ENCODE measurements around the gene MERTK. TPM values are rescaled to one million over a fixed set of nuclear protein-coding genes. Genes with fewer than 3 reads are reported as not detected.

Gene MERTK
- total and polyA plus RNA-seq, 10 of the 15 experiments (the other 5 are each of a cell fraction or from before 2014, with no cell fraction given) = 0.13 to 30.6 (median 0.50) TPM

DNA sequence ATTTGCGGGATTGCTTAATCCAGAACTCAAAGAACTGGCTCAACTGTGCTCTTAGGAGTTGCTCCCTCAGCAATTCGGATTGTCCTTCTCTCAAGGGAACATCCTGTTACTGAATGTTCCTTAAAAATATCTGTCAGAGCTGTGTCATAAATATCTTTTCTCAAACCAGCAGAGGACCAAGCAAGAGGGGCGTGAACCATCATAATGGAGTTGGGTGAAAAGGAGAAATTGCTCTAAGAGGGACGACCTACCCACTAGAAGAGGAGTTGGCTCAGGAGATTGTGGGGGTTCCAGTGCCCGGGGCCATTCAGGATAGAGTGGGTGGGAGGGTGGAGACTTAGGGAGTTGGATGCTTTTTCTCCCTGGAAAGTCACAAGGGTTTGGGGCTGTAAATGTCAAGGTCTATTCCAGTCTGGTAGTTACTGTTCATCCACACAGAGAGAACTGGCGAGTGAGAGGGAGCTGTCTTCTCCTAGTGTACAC lies 59.5 kb downstream of the MERTK start:
- in situ Hi-C loops (cut with MboI) = no loop called here

More for the DNA sequence above, 59.5 kb downstream of the MERTK start:
- no peak overlapping the region for H3K4me2 ChIP-seq (ENCODE audit: control insufficient read depth, insufficient read depth)
- no peak for FAIRE-seq
- ChIA-PET RAD21 (ENCODE audit: unreplicated experiment) (no interaction called here), SMC1A (ENCODE audit: uncharacterized antibody, unreplicated experiment) (interaction anchor here (0.8 kb wide), 1 partner anchor 12 kb away, joined by 4 read pairs; no protein-coding TSS in a partner anchor), CTCF (interaction anchor here (0.9 to 1.3 kb wide), 2 partner anchors 9 to 18 kb away, joined by 3 read pairs; no protein-coding TSS in a partner anchor), POLR2A (interaction anchor here (0.9 kb wide), 1 partner anchor 55 kb away, joined by 3 read pairs; no protein-coding TSS in a partner anchor)
- BruUV-seq (replicated peaks) = no TSS peak
- TF ChIP-seq ATF7 (IDR thresholded peaks at IDR 0.05; ENCODE audit: low read depth) (no peak), NR2C1 (IDR thresholded peaks at IDR 0.05) (no peak), NFYB (IDR thresholded peaks at IDR 0.05; ENCODE audit: insufficient read depth, low read depth, low read length) (no peak), PML (IDR thresholded peaks at IDR 0.05; ENCODE audit: low read length) (no peak), KLF5 (IDR thresholded peaks at IDR 0.05; ENCODE audit: partially characterized antibody) (no peak), JUNB (IDR thresholded peaks at IDR 0.05) (no peak), TAF1 (IDR thresholded peaks at IDR 0.05; ENCODE audit: borderline replicate concordance, low read depth, low read length) (no peak), EZH2 (IDR thresholded peaks at IDR 0.05; ENCODE audit: borderline replicate concordance, control insufficient read depth, low read depth, low read length) (no peak), ZNF207 (IDR thresholded peaks at IDR 0.05; ENCODE audit: borderline replicate concordance) (no peak), NRF1 (conservative IDR thresholded peaks at IDR 0.05; ENCODE audit: low read depth, low read length) (no peak)
- TF ChIP-seq, protein P1, sequence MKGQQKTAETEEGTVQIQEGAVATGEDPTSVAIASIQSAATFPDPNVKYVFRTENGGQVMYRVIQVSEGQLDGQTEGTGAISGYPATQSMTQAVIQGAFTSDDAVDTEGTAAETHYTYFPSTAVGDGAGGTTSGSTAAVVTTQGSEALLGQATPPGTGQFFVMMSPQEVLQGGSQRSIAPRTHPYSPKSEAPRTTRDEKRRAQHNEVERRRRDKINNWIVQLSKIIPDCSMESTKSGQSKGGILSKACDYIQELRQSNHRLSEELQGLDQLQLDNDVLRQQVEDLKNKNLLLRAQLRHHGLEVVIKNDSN (IDR thresholded peaks at IDR 0.05; ENCODE audit: borderline replicate concordance, extremely low read length, insufficient read depth, low read depth, low read length) = no peak
- TF ChIP-seq, protein P2, sequence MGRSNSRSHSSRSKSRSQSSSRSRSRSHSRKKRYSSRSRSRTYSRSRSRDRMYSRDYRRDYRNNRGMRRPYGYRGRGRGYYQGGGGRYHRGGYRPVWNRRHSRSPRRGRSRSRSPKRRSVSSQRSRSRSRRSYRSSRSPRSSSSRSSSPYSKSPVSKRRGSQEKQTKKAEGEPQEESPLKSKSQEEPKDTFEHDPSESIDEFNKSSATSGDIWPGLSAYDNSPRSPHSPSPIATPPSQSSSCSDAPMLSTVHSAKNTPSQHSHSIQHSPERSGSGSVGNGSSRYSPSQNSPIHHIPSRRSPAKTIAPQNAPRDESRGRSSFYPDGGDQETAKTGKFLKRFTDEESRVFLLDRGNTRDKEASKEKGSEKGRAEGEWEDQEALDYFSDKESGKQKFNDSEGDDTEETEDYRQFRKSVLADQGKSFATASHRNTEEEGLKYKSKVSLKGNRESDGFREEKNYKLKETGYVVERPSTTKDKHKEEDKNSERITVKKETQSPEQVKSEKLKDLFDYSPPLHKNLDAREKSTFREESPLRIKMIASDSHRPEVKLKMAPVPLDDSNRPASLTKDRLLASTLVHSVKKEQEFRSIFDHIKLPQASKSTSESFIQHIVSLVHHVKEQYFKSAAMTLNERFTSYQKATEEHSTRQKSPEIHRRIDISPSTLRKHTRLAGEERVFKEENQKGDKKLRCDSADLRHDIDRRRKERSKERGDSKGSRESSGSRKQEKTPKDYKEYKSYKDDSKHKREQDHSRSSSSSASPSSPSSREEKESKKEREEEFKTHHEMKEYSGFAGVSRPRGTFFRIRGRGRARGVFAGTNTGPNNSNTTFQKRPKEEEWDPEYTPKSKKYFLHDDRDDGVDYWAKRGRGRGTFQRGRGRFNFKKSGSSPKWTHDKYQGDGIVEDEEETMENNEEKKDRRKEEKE (IDR thresholded peaks at IDR 0.05) = no peak
- TF ChIP-seq, protein P3, sequence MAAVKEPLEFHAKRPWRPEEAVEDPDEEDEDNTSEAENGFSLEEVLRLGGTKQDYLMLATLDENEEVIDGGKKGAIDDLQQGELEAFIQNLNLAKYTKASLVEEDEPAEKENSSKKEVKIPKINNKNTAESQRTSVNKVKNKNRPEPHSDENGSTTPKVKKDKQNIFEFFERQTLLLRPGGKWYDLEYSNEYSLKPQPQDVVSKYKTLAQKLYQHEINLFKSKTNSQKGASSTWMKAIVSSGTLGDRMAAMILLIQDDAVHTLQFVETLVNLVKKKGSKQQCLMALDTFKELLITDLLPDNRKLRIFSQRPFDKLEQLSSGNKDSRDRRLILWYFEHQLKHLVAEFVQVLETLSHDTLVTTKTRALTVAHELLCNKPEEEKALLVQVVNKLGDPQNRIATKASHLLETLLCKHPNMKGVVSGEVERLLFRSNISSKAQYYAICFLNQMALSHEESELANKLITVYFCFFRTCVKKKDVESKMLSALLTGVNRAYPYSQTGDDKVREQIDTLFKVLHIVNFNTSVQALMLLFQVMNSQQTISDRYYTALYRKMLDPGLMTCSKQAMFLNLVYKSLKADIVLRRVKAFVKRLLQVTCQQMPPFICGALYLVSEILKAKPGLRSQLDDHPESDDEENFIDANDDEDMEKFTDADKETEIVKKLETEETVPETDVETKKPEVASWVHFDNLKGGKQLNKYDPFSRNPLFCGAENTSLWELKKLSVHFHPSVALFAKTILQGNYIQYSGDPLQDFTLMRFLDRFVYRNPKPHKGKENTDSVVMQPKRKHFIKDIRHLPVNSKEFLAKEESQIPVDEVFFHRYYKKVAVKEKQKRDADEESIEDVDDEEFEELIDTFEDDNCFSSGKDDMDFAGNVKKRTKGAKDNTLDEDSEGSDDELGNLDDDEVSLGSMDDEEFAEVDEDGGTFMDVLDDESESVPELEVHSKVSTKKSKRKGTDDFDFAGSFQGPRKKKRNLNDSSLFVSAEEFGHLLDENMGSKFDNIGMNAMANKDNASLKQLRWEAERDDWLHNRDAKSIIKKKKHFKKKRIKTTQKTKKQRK (IDR thresholded peaks at IDR 0.05; ENCODE audit: low read depth, low read length) = no peak
- TF ChIP-seq, protein P4, sequence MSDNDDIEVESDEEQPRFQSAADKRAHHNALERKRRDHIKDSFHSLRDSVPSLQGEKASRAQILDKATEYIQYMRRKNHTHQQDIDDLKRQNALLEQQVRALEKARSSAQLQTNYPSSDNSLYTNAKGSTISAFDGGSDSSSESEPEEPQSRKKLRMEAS (IDR thresholded peaks at IDR 0.05; ENCODE audit: low read depth, low read length) = no peak
- no peaks in the 10 kb centered on the region; a peak in 1 of 4 replicates for H3K27me3 ChIP-seq (replicated peaks in 1 of 2; ENCODE audit: control insufficient read depth in 2 of 2, insufficient read depth in 2 of 2, low read length in 1 of 2)
- no peaks in the 10 kb centered on the region for H4K20me1 ChIP-seq (ENCODE audit: control insufficient read depth, insufficient read depth)
- WGBS (ENCODE audit: insufficient coverage, insufficient replicate concordance, low lambda C conversion rate, missing lambda C conversion rate) = 30% methylated on average over 6 of the region's 6 CpGs
- H3K4me3 ChIP-seq = no peak overlapping the region
- no peaks in the 10 kb centered on the region for H3K9me3 ChIP-seq (replicated peaks; ENCODE audit: control insufficient read depth, insufficient read depth, low read length)
- H2AFZ ChIP-seq (ENCODE audit: control insufficient read depth, low read depth, low read length) = no peak overlapping the region
- no peaks in the 10 kb centered on the region for H3K4me1 ChIP-seq (ENCODE audit: control insufficient read depth, insufficient read depth, low read length)
- no peak overlapping the region for H3K9ac ChIP-seq (ENCODE audit: control insufficient read depth, insufficient read depth, low read length)
- H3K79me2 ChIP-seq (ENCODE audit: control insufficient read depth, insufficient read depth, low read length) = no peaks in the 10 kb centered on the region
- no peaks in the 10 kb centered on the region for H3K36me3 ChIP-seq (ENCODE audit: control insufficient read depth in 2 of 2, insufficient read depth in 2 of 2, low read length in 1 of 2)
- no peak for ATAC-seq
- no peak overlapping the region for H3K27ac ChIP-seq (ENCODE audit: control insufficient read depth, insufficient read depth)
- intact Hi-C loops (cut with micrococcal nuclease; ENCODE audit: unreplicated experiment) = loop anchor here (10.0 kb wide), 1 partner anchor 87 kb away; no protein-coding TSS in a partner anchor
- no peak for DNase-seq (ENCODE audit: low read depth, low spot score)

Data from GM12878 (cell line).